Neutrophil (primary cell): ENCODE results near the gene RELB.

Source experiments
- H3K27ac ChIP-seq: fragments of 200-600 bp; sonication (generic); 2 replicates; pipeline ENCODE4 v1.5.1; 2016; ENCODE audit warnings: mild to moderate bottlenecking, moderate library complexity
- H3K27me3 ChIP-seq: fragments of 200-600 bp; sonication (generic); 2 replicates; pipeline ENCODE4 v1.6.0; 2016; ENCODE audit warnings: mild to moderate bottlenecking
- H3K36me3 ChIP-seq: fragments of 200-600 bp; sonication (generic); 2 replicates; pipeline ENCODE4 v1.5.1; 2017
- H3K4me1 ChIP-seq, 2 experiments: fragments of 200-600 bp in 1 of 2; sonication (generic) in 1 of 2; 1 replicate in 1 of 2; 2 replicates in 1 of 2; pipeline versions ENCODE4 v1.5.1 to v1.6.1; 2013 to 2016; ENCODE audit warnings: low read depth in 1 of 2, low read length in 1 of 2, mild to moderate bottlenecking in 1 of 2, moderate library complexity in 1 of 2; ENCODE audit not compliant: control insufficient read depth in 1 of 2, insufficient read depth in 1 of 2
- H3K4me3 ChIP-seq, 2 experiments: fragments of 200-600 bp in 1 of 2; sonication (generic) in 1 of 2; 1 replicate in 1 of 2; 2 replicates in 1 of 2; pipeline ENCODE4 v1.5.1; 2013 to 2016; ENCODE audit warnings: low read depth in 1 of 2, low read length in 1 of 2, mild to moderate bottlenecking in 1 of 2, moderate library complexity in 1 of 2
- H3K9me3 ChIP-seq: fragments of 200-600 bp; sonication (generic); 2 replicates; pipeline ENCODE4 v1.5.1; 2016
- TF ChIP-seq, protein P1 (sequence below): fragments of 200-600 bp; sonication (generic); IDR thresholded peaks from 2 replicates; pipeline ENCODE4 v1.5.1; 2016; ENCODE audit warnings: antibody characterized with exemption

Gene RELB

DNA sequence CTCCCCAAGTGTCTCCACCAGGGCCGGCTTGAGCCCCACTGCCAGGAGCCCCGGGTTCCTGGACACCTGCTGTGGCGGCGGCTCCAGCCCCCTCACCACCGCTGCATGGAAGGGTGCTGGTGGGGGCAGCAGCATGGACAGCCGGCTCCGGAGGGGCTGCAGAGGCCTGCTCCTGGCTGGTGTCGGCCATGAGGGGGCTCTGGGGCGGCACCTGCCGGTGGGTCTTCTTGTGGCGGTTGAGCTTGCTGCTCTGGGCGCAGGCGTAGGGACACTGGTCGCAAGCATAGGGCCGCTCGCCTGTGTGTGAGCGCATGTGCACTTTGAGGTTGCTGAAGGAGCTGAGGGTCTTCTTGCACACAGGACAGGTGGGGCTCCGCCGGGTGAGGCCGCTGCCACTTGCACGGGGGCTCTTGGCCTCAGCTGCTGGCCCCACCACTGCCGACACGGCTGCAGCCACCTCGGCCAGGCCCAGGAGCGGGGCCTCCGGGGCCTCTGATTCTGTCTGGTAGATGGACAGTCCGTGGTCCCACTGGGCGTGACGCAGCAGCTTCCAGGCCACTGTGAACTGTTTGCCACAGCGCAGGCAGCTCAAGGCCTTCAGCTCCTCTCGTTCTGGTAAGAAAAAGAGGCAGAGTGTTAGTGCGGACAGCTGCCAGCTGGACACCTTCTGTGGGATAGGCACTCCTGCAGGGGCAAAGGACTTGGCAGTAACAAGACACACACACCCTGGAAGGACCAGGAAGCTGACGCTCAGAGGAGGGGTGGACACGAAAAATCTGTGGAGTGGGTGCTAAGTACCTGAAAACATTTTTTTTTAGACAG is 70.9 kb downstream of the RELB start:
- Histone ChIP-seq H3K4me3 (no peak overlapping the region), H3K9me3 (no peaks in the 10 kb centered on the region), H3K4me1 (peaks cover 20 to 21% of the 10 kb centered on the region in 2 experiments), H3K27me3 (no peaks in the 10 kb centered on the region), H3K27ac (peak overlapping the region; percentile 8), H3K36me3 (peaks cover 58% of the 10 kb centered on the region)
- TF ChIP-seq, protein P1, sequence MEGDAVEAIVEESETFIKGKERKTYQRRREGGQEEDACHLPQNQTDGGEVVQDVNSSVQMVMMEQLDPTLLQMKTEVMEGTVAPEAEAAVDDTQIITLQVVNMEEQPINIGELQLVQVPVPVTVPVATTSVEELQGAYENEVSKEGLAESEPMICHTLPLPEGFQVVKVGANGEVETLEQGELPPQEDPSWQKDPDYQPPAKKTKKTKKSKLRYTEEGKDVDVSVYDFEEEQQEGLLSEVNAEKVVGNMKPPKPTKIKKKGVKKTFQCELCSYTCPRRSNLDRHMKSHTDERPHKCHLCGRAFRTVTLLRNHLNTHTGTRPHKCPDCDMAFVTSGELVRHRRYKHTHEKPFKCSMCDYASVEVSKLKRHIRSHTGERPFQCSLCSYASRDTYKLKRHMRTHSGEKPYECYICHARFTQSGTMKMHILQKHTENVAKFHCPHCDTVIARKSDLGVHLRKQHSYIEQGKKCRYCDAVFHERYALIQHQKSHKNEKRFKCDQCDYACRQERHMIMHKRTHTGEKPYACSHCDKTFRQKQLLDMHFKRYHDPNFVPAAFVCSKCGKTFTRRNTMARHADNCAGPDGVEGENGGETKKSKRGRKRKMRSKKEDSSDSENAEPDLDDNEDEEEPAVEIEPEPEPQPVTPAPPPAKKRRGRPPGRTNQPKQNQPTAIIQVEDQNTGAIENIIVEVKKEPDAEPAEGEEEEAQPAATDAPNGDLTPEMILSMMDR: no peak

DNA sequence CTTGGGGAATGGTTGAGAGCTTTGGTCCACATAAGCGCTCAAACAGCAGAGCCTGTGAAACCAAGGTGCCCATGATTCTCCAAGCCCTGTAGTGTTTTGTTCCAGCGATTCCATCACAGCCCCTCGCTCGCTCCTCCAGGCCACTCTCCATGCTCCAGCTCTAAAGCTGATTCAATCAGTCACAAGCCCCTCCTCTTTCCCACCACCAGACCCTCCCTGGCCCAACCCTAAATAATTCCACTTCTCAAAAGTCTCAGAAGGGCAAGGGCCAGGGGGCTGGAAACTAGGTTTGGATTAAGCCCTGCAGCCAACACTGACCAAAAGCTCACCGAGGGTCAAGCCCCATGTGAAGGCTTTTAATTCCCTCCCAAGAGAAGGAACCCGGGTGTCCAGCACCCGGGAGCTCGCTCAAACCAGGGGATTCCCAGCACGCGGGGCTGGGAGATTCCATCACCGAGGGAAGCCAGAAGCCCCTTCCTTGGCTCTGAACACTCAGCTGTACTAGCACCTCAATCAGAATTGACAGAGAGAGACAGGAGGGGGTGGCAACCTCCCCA is 73.6 kb downstream of the RELB start:
- peak overlapping the region; percentile 97 for H3K27ac ChIP-seq

DNA sequence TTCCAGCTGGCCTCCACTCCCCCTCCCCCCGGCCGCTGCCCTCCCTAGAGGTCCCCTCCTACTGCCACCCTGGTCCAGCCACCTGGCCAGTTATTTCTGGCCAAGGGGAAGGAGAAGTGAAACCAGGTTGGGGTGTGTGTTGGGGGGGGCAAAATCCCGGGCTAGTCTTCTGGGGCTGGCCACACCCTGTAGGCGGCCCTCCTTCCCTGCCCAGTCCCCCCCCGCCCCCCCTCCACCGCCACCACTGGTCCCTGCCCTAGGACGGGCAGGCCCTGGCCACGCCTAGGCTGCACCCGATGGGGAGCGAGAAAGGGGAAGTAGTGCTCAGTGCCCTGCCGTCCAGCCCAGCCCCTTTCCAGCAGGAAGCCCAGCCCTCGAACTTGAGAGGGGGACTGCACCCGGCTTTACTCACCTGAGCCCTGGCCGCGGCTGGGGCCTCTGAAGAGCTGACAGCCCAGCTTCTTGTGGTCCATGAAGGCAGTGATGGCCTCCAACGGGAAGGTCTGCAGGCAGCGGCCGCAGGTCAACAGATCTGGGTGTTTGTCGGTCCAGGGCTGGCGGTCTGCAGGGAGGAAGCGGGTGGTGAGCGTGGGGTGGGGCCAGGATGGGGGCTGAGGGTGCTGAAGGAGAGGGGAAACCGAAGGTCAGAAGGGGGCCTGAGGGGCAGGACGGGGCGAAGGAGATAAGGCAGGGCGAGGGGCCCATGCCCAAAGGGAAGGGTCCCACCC is 74.2 kb downstream of the RELB start:
- Histone ChIP-seq H3K27ac (peak overlapping the region; percentile 97), H3K4me3 (peak overlapping the region; percentile 63 to 85), H3K36me3 (peaks cover 25% of the 10 kb centered on the region), H3K4me1 (peaks cover 45 to 50% of the 10 kb centered on the region in 2 experiments), H3K27me3 (no peaks in the 10 kb centered on the region), H3K9me3 (no peaks in the 10 kb centered on the region)
- TF ChIP-seq, protein P1: peak; percentile 47

More for the DNA sequence above, 73.6 kb downstream of the RELB start:
- peaks cover 32% of the 10 kb centered on the region for H3K36me3 ChIP-seq
- no peaks in the 10 kb centered on the region for H3K27me3 ChIP-seq
- TF ChIP-seq, protein P1: no peak
- no peaks in the 10 kb centered on the region for H3K9me3 ChIP-seq
- peak overlapping the region; percentile 63 to 85 for H3K4me3 ChIP-seq
- H3K4me1 ChIP-seq: peaks cover 39 to 44% of the 10 kb centered on the region in 2 experiments

DNA sequence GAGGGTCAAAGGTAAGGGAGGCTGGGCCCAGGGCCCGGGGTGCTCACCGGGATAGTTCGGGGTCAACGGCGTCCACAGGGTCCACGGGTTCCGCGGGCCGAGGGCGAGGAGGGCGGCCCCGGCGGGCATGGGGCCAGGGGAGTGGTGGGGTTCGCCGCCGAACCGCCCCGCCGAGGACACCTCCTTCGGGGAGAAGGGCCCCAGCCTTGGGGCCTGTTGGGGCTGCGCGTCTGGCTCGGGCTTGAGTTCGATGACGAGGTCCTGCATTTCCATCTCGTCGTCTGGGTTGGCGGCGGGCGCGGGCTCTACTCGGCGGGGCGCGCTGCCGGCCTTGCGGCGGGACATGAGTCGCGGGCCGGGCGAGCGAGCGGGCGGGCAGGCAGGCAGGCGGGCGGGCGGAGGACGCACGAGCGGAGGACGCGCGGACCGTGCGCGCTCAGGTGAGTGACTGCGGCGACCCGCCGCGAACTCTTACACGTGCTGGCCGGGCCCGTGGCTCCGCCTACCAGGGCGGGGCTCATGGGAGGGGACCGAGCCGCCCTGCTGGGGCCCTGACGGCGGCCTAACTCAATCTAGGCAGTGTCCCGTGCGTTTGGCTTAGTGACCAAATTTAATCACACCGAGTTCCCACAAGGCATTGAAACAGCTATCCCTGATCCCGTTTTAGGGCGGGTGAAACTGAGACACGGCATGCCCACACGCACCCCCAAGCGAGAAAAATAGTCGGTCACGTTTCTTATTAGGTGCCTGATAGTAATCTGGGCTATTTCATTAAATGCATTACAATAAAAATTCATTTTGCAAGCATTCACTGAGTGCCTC is 75.0 kb downstream of the RELB start, which contains the start of gene ZNF296:
TSS of gene ZNF296 (minus strand) at position 450 of the 822 bp plus-strand sequence. CDS start at position 345, 105 bp downstream.
- H3K36me3 ChIP-seq: peaks cover 17% of the 10 kb centered on the region
- H3K27ac ChIP-seq: peak within 1 kb of the TSS; percentile 97
- H3K9me3 ChIP-seq: no peaks in the 10 kb centered on the region
- peaks cover 46 to 50% of the 10 kb centered on the region in 2 experiments for H3K4me1 ChIP-seq
- TF ChIP-seq, protein P1: no peak
- H3K4me3 ChIP-seq: peak within 1 kb of the TSS; percentile 63 to 85
- H3K27me3 ChIP-seq: no peaks in the 10 kb centered on the region
